Activated T-cell treated with anti-CD3 and anti-CD28 coated beads, Interleukin-2, amount 50 U/mL, for 1 hour (primary cell): ENCODE results near the gene RPTOR.
A peak's percentile ranks its signal among the peaks of the same experiment; 100 is the strongest.
"Not testable (repeated sequence)": the region's sequence is repeated elsewhere in the genome, so short reads cannot be mapped to it uniquely, and the experiment has no call there.

ENCODE experiments used
- DNase-seq: peaks from one replicate; pipeline ENCODE4 v3.0.0-alpha.2; 2020

The RPTOR gene, protein sequence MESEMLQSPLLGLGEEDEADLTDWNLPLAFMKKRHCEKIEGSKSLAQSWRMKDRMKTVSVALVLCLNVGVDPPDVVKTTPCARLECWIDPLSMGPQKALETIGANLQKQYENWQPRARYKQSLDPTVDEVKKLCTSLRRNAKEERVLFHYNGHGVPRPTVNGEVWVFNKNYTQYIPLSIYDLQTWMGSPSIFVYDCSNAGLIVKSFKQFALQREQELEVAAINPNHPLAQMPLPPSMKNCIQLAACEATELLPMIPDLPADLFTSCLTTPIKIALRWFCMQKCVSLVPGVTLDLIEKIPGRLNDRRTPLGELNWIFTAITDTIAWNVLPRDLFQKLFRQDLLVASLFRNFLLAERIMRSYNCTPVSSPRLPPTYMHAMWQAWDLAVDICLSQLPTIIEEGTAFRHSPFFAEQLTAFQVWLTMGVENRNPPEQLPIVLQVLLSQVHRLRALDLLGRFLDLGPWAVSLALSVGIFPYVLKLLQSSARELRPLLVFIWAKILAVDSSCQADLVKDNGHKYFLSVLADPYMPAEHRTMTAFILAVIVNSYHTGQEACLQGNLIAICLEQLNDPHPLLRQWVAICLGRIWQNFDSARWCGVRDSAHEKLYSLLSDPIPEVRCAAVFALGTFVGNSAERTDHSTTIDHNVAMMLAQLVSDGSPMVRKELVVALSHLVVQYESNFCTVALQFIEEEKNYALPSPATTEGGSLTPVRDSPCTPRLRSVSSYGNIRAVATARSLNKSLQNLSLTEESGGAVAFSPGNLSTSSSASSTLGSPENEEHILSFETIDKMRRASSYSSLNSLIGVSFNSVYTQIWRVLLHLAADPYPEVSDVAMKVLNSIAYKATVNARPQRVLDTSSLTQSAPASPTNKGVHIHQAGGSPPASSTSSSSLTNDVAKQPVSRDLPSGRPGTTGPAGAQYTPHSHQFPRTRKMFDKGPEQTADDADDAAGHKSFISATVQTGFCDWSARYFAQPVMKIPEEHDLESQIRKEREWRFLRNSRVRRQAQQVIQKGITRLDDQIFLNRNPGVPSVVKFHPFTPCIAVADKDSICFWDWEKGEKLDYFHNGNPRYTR (N-terminal part only)

DNA sequence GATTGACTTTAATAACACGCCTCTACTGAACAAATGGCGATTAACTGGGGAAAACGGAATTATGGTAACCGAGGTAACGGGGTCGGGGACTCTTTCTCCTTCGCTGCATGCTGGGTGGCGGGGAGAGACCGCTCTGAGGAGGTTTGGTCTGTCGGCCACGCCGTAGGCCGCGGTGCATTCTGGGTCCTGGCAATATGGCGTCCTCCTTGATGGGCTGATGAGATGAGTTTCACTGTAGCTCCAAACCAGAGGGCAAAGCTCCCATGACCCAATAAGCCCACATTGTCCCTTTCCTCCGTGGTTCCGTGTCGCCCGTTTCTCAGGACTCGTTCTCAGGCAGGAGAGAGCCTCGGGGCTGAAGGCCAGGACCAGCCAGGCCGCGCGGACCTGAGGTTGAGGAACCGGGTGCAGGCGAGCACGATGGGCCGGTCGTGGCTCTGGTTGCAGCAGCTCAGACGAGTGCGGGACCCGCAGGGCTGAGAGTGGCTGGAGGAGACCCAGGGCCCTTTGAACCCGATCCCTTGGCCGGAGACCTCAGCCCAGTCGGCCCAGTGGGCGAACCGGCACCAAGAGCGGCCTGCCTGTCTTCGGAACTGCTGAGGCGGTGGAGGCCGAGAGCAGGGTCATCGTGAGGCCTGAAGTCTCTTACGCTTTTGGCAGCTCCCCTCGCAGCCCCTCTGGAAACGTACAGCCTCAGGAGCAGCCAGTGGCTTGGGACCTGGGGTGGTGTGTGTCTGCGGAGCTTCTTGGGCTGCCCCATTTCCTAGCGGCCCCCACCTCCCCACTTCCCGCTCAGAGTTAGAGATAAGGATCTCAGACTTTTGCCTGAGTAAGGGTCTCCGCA lies at the start of gene RPTOR:
TSS of gene RPTOR (plus strand) at position 184 of the 844 bp plus-strand sequence. CDS start 792 bp downstream, outside the sequence.
- DNase-seq = peak; percentile 88

DNA sequence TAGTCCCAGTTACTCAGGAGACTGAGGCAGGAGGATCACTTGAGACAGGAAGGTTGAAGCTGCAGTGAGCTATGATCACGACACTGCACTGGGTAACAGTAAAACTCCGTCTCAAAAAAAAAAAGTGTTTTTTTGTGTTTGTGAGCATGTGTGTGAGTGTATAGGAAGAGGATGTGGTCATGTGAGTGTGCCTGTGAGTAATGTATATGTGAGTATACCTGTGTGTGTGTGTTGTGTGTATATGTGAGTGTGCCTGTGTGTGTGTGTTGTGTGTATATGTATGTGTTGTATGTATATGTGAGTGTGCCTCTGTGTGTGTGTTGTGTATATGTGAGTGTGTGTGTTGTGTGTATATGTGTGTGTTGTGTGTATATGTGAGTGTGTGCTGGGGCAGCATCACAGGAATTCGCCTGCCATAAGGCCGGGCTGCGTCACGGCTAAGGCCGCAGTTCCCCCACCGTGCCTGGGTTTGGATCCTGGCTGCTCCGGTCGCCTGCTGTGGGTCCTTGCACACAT lies 46.9 kb upstream of the RPTOR start:
- no peak for DNase-seq

DNA sequence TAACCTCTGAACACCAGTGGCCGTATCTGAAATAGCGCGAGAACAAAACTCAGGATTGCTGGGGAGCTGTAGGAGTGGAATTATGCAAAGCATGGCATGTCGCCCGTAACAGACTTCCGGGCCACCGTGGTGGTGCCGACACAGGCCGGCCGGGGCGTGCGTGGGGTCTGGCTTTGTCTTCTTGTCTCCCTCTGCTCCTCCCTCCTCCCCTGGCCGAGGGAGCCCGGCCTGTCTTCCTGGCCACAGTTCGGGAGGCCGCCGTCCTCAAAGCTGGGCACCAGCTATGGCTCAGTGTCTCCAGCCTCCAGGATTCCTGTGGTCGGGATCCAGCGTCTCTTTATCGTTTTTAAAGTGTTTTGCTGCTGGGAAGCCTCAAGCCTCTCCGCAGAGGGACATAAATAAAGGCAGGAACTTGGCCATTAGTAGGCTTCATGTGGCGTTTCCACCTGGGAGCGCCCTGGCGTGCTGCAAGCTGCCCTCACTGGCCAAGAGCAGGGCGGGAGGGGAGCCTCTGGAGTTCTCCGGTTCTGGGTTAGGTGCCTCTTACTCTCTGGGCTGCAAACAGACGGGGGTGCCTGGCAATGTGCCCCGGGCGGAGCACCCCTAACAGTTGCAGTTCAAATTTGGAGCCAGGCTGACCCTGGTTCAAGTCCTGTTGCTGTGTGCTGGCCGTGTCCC lies 46.3 kb upstream of the RPTOR start:
- no peak for DNase-seq

DNA sequence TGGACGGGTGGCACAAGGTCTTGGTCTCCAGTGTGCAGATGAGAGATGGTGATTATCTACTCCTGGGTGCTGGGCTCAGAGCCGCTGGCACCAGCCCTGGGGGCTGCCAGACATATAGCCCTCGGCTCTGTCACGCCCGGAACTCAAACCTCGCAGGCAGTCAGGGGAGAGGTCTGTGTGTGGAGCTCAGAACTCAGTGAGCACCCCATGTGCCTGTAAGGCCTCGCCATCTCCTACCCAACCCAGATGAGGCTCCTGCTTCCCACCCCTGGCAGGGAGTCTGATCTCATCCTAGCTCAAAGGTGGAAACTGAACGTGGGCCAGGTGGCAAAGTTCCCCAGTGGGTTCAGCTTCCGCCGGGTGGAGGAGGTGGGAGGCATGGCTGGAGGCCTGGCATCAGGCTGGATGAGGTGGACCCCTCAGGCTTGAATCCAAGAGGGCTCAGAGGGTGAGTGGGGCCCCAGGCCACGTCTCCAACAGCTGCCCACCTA lies 45.7 kb upstream of the RPTOR start:
- no peak for DNase-seq

DNA sequence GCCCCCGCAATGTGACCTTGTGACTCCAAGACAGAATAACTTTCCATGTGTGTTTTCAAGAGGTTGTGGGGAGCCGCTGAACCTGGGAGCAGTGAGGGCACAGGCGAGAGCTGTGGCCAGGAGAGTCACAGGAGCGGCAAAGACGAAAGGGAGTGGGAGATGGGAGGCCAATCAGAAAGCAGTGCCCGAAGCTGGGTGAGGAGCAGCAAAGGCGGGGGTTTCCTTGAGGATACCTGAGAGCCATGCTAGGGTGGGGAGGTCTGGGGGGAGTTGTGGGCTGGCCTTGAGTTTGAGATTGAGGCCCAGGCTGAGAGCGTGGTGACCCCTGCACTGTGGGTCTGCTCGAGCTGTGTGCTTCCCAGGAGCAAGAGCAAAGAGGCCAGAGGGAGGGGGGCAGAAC lies 45.1 kb upstream of the RPTOR start:
- DNase-seq = no peak

DNA sequence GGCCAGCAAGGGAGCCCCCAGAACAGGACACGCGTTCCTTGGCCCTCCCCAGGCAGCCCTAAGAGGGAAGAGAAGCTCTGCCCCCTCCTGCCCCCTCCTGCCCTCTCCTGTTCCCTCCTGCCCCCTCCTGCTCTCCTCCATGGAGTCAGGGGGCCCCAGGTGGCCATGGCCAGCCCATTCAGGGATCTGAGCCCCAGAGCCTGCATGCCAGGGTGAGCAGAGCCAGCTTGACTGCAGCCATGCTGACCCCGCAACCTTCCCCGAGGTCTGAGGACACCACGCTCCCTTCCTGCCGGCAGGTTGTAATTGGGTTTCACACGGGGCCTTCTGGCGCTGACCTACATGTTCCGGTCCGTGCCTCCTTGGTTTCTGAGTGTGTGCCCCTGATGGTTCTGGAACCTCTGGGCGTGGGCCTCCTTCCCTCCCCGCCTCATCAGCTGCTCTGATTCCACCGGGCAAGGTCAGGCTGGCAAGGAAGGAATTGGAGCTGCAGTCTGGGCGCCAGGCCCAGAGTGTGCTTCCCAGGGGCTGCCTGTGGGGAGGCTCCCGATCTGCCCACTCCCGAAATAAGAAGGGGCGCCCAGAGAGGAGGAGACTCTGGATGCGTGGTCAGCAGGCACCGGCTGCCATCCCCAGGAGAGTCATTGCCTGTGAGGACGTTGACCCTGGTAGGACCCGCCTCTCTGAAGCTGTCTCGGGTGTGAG lies 44.5 kb upstream of the RPTOR start:
- DNase-seq = no peak

DNA sequence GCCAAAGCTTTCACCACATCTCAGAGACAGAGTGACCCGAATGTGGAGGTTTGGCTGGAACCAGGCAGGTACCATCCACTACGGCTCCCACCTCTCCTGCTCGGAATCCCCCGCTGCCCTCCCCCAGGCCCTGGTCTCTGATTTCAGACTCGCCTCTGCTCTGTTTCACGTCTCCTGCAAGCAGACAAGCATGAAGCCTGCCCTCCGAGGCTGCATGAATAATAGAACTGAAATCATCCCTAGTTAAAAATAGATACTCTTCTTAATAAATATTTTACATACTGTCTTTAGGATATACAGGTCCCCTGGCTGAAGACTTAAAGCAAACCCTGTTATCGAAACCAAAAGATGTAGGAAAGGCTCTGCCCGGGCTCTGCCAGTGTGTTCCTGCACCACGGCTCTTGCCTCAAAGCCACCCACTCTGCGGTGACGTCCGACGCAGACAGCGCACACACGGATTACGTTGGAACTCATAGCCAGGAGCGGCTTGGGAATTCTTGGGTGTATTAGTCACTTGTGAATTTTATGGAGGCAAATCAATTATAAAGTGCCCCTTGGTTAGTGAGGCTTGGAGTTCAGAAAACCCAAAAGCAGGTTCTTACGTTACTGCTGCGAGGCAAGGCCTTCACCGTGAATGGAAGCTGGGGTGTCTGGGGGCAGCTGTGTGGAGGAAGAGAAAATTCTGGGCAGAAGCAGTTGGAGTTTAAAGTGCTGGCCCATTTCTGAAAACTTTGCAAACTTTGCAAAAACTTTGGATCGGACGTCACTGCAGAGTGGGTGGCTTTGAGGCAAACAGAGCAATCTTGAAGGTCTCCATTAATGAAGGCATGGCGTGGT lies 42.7 kb upstream of the RPTOR start:
- no peak for DNase-seq

DNA sequence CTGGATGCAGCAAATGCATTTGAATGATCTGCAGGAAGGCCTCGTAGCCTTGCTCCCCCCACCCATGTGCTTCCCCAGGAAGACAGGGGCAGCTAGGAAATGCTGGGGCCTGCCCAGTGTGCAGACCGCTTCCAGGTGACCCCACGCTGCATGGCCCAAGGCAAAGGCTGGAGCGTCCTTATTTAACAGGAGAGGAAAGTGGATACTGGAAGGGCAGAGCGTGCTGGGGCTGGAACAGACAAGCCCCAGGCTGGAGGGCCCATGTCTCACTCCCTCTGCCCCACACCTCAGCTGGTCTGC lies 42.1 kb upstream of the RPTOR start:
- no peak for DNase-seq

DNA sequence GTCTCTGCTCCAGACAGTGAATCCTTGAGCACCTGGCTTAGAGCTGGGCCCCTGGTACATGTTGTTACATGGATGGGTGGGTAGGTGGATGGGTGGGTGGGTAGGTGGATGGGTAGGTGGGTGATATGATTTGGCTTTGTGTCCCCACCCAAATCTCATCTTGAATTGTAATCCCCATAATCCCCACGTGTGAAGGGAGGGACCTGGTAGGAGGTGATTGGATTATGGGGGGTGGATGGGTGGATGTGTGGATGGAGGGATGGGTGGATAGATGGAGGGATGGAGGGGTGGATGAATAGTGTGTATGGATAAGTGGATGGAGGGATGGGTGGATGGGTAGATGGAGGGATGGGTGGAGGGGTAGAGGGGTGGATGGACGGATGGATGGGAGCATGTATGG lies 41.6 kb upstream of the RPTOR start:
- no peak for DNase-seq

DNA sequence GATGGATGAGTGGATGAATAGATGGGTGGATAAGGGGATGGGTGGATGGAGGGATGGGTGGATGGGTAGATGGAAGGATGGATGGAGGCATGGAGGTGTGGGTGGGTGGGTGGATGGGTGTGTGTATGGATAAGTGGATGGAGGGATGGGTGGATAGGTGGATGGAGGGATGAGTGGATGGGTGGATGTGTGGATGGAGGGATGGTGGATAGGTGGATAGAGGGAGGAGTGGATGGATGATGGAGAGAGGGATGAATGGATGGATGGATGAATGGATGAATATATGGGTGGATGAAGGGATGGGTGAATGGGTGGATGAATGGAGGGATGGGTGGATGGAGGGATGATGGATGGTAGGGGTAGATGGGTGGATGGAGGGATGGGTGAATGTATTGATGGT lies 40.7 kb upstream of the RPTOR start:
- DNase-seq = no peak

DNA sequence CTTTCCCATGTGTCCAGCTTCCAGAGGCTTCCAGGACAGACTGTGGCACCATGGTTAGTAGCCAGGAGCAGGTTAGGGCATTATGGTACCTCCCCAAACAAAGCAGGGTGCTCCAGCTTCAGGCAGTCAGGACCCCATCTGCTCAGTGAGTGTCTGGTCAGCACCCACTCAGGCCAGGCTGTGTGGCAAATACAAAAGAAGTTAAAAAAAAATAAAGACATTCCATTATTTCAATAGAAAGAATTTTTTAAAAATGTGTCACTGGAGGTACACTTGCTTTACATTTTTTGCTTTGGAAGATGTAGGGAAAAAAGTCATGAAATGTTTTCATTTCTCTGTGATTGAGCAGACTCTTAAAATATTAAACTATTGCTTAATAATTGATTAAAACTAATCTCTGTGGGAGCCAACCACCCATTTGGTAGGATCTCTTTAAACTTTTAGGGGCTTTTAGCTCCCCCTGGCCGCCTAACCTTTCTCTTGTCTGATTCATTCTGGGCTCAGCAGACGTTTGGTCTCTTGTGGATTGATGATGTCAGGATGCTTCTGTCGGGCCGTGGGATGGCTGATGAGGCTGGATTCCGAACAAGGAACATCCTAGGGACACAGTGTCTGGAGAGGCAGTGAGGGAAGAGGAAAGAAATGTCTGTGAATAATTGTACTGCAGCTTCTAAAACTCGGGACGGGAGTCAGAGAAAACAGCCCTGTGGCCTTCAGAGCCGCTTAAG lies 39.8 kb upstream of the RPTOR start:
- DNase-seq = no peak

DNA sequence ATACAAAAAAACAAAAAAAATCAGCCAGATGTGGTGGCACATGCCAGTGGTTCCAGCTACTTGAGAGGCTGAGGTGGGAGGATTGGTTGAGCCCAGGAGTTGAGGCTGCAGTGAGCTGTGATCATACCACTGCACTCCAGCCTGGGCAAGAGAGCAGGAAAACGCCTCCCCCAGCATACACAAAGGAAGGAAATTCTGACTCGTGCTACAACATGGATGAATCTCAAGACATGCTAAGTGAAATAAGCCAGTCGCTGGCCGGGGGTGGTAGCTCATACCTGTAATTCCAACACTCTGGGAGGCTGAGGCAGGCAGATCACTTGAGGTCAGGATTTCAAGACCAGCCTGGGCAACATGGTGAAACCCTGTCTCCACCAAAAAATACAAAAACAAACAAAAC lies 37.5 kb upstream of the RPTOR start:
- not testable (repeated sequence) for DNase-seq

DNA sequence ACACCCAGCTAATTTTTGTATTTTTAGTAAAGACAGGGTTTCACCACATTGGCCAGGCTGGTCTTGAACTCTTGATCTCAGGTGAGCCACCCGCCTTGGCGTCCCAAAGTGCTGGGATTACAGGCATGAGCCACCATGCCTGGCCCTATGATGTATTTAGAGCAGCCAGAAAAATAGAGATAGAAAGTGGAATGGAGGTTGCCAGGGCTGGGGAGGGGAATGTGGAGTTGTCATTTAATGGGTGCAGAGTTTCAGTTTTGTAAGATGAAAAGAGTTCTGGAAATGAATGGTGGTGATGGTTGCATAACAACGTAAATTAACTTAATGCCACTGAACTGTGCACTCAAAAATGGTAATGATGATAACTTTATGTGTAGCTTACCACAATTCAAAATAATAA lies 36.7 kb upstream of the RPTOR start:
- DNase-seq = no peak

DNA sequence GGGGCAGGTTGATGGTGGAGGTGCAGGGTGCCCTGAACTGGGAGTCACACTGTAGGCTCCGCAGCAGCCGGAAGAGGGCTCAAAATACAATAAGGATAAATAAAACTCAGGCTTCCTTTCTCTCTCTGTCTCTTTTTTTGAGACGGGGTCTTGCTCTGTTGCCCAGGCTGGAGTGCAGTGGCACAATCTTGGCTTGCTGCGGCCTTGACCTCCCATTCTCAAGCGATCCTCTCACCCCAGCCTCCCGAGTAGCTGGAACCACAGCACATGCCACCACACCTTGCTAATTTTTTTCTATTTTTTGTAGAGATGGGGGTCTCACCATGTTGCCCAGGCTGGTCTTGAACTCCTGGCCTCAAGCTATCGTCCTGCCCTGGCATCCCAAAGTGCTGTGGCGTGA lies 35.3 kb upstream of the RPTOR start:
- DNase-seq = no peak

DNA sequence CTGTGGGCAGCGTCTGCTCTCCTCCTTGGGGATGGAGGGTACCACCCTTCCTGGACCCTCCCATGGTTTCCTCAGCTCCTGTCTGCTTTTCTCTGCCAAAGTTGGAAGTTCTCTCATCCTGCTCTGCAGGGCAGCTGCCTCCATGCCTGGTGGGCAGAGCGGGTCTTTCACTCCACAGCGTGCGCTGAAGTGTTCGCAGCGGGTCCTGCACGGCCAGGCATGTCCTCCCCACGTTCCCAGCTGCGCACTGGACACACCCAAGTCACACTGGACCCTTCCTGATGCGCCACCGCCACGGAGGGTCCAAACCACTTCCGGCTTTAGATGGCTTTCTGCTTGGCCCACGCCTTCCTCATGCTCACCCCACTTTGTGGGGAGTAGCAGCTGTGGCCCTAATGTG lies 34.5 kb upstream of the RPTOR start:
- DNase-seq = no peak

DNA sequence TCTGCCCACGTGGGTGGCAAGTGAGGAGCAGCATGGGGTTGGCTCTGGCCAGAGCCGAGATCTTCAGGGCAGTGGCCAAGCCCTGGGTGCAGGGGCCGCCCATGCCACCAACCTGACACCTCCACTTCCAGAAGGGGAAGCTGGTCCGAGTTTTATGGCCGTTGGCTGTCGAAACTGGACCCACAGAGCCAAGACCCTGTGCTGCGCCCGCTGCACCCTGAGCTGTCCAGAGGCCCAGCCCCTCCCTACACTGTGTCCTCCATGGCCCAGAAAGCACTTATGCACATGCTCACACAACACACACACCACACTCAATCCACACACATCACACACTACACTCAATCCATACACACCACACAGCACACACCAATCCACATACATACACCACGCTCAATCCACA lies 33.9 kb upstream of the RPTOR start:
- DNase-seq = no peak

DNA sequence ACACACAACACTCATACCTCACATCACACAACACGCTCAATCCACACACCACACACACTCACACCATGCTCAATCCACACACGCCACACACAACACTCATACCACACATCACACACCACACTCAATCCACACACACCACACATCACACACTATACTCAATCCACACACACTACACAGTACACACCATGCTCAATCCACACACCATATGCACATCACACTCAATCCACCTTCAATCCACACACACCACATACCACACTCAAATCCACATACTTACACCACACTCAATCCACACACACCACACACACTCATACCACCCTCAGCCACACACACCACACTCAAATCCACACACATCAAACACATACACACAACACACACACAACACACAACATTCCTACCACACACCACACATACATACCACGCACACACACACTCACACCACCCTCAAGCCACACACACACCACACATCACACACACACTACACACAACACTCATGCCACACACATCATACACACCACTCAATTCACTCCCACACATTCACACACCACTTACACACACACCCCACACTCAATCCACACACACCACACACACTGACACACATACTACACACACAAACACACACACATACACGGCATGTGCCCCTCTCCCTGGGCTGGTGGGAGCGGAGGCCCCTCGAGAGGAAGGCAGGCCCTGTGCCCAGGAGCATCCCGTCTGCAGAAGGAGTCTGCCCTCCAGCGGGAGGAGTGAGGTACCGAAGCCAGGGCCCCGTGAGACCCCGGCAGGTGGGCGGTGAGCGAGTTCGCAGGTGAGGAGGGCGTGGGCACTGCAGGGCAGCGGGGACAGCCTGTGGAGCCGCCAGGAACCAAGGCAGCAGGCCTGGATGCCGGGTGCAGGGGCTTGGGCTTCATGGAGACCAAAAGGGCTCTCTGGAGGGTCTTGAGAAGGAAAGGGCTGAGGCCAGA lies 33.1 kb upstream of the RPTOR start:
- DNase-seq = no peak

DNA sequence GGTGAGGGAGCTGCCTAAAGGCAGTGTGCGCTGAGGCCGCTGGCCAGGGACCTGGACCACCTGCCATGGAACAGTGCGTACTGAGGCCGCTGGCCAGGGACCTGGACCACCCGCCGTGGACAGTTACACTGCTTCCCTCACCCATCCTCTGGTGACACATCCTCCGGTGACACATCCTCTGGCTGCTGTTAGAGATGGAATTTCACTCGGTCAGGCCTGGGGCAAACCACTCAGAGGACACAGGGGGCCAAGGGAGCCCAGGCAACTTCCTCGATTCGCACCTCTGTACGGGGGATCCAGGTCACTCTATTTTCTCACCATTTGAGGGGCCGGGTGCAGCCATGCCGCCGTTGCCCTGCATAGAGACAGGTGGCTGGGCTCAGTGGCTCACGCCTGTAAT lies 32.4 kb upstream of the RPTOR start:
- no peak for DNase-seq
